Measurements from ENCODE around the gene QRFPR. TPM values are rescaled to one million over a fixed set of nuclear protein-coding genes. Genes with fewer than 3 reads are reported as not detected.

Gene QRFPR
- total and polyA plus RNA-seq, 10 of the 15 experiments (the other 5 are each of a cell fraction or from before 2014, with no cell fraction given) = not detected

GRCh38 chr4:121392426-121393086 is 11.7 kb upstream of the QRFPR start:
- TF ChIP-seq FOXM1 (IDR thresholded peaks at IDR 0.05; ENCODE audit: low read depth, low read length) (no peak), IKZF1 (conservative IDR thresholded peaks at IDR 0.05) (no peak), SMAD5 (IDR thresholded peaks at IDR 0.05; ENCODE audit: low read depth) (no peak), NFIC (IDR thresholded peaks at IDR 0.05; ENCODE audit: low read depth, low read length) (no peak), SP1 (IDR thresholded peaks at IDR 0.05; ENCODE audit: low read depth, low read length) (no peak), PRDM15 (CRISPR knock-in tag; IDR thresholded peaks at IDR 0.05) (no peak)
- TF ChIP-seq, protein P1, sequence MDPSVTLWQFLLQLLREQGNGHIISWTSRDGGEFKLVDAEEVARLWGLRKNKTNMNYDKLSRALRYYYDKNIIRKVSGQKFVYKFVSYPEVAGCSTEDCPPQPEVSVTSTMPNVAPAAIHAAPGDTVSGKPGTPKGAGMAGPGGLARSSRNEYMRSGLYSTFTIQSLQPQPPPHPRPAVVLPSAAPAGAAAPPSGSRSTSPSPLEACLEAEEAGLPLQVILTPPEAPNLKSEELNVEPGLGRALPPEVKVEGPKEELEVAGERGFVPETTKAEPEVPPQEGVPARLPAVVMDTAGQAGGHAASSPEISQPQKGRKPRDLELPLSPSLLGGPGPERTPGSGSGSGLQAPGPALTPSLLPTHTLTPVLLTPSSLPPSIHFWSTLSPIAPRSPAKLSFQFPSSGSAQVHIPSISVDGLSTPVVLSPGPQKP (IDR thresholded peaks at IDR 0.05; ENCODE audit: low read depth, low read length) = no peak
- RAD21 ChIA-PET (ENCODE audit: unreplicated experiment) = no interaction called here
- in situ Hi-C loops (cut with MboI) (no loop called here), intact Hi-C loops (cut with micrococcal nuclease; ENCODE audit: unreplicated experiment) (no loop called here)
- H3K9me3 ChIP-seq (replicated peaks; ENCODE audit: control insufficient read depth, insufficient read depth, low read length) = no peaks in the 10 kb centered on the region
- H3K4me2 ChIP-seq (ENCODE audit: control insufficient read depth, insufficient read depth) = no peak overlapping the region
- DNase-seq (ENCODE audit: low read depth, low spot score) (no peak), ATAC-seq (no peak), FAIRE-seq (peak; percentile 47)
- H3K36me3 ChIP-seq (ENCODE audit: control insufficient read depth in 2 of 2, insufficient read depth in 2 of 2, low read length in 1 of 2) = no peaks in the 10 kb centered on the region
- H3K4me1 ChIP-seq (ENCODE audit: control insufficient read depth, insufficient read depth, low read length) = no peaks in the 10 kb centered on the region
- no TSS peak for BruUV-seq (replicated peaks)
- H3K27ac ChIP-seq (ENCODE audit: control insufficient read depth, insufficient read depth) = no peak overlapping the region
- CTCF ChIA-PET = no interaction called here
- POLR2A ChIA-PET = no interaction called here
- SMC1A ChIA-PET (ENCODE audit: uncharacterized antibody, unreplicated experiment) = no interaction called here
- no peak overlapping the region for H3K9ac ChIP-seq (ENCODE audit: control insufficient read depth, insufficient read depth, low read length)
- H3K79me2 ChIP-seq (ENCODE audit: control insufficient read depth, insufficient read depth, low read length) = no peaks in the 10 kb centered on the region
- 1% methylated on average over 5 of the region's 5 CpGs for WGBS (ENCODE audit: insufficient coverage, insufficient replicate concordance, low lambda C conversion rate, missing lambda C conversion rate)
- H4K20me1 ChIP-seq (ENCODE audit: control insufficient read depth, insufficient read depth) = no peaks in the 10 kb centered on the region
- H3K4me3 ChIP-seq = no peak overlapping the region
- no peak overlapping the region for H2AFZ ChIP-seq (ENCODE audit: control insufficient read depth, low read depth, low read length)
- no peaks in the 10 kb centered on the region for H3K27me3 ChIP-seq (replicated peaks in 1 of 2; ENCODE audit: control insufficient read depth in 2 of 2, insufficient read depth in 2 of 2, low read length in 1 of 2)

Data from GM12878 (cell line).